GM12872 (cell line): ENCODE data around the gene MEDAG.

Experiments
- CTCF ChIP-seq: IDR thresholded peaks from 3 replicates; pipeline ENCODE4 v1.5.1; 2011; ENCODE audit warnings: low read depth, mild to moderate bottlenecking, low read length, moderate library complexity; ENCODE audit not compliant: insufficient read depth

Gene MEDAG

GRCh38 chr13:30900436-30900835, 5.6 kb upstream of the MEDAG start:
- no peak for TF ChIP-seq CTCF

- no peak for TF ChIP-seq CTCF
Observed at GRCh38 chr13:30900952-30901749, 4.9 kb upstream of the MEDAG start.

- no peak for TF ChIP-seq CTCF
Observed at GRCh38 chr13:30904043-30904442, 2.0 kb upstream of the MEDAG start.

- no peak for TF ChIP-seq CTCF
Observed at GRCh38 chr13:30906411-30907051, 460 bp downstream of the MEDAG start.

GRCh38 chr13:30907121-30907861, 1.2 kb downstream of the MEDAG start:
- no peak for TF ChIP-seq CTCF

DNA sequence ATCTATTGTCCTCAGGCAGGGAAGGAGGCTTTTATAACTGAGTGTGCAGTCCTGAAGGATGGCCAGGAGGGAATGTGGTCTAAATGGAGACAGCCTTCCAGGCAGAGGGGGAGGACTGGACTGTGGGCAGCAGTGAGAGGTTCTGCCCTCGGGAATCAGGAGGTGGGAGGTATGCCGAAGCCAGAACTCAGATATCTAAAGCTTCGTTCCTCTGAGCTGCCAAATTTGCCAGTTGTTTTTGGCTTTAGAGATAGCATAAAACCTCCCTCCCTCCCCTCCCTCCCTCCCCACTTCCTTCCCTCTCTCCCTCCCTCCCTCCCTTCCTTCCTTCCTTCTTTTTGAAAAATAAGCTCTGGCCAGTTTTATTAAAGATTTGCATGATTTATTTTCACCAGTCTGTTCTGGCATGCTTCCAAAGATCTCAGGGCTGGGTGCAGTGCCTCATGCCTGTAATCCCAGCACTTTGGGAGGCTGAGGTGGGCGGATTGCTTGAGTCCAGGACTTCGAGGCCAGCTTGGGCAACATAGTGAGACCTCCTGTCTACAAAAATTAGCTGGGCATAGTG, 2.4 kb downstream of the MEDAG start:
- TF ChIP-seq CTCF, result no peak

DNA sequence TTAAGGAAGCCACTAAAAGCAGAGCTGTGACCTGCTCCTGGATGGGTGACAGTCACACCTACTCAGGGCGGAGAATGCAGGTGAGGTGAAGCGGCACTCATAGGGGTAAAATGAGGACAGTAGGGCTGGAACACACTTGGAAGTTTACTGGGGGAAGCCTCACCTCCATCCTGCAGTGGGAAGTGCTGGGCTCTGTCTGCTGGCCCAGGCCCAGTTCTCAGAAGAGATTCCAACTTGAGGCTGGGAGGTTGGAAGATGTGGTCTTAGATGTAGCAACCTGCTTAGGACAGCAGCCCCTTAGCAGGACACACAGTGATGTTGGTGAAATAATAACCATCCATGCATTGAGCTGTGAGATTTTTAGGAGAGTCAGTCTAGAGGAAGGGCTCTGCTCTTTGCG, 4.6 kb downstream of the MEDAG start:
- no peak for TF ChIP-seq CTCF
